Measurements from ENCODE around the gene MTUS2.

DNA sequence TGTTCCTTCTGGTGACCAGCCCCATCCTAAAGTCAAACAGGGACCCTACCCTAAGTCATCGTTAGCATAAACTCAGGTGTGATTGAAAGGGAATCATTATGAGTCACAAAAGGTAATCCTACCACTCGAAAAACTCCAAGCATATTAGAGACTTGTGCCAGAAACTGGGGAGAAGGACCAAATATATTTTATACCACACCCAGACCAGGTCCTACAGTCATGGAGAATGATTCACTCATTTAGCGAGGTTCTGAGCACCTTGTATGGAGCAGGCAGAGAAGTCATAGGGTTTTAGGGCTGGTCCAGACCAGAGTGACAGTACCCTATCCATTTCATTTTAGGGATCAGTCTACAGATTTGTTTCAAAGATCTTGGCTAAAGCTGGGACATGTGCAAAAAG lies 625.9 kb downstream of the MTUS2 start:
- TF ChIP-seq CTCF (IDR thresholded peaks at IDR 0.05) (no peak), POLR2AphosphoS5 (IDR thresholded peaks at IDR 0.05) (no peak), EP300 (IDR thresholded peaks at IDR 0.05) (no peak)

Data from suprapubic skin (tissue), 4 donors.